Measurements from ENCODE around the gene CD38.
"Not testable (repeated sequence)": the region's sequence is repeated elsewhere in the genome, so short reads cannot be mapped to it uniquely, and the experiment has no call there.

Gene CD38

GRCh38 chr4:15778289-15779241 is at the start of gene CD38:
TSS of gene CD38 (plus strand) at chr4:15778328. CDS start at chr4:15778415, 87 bp downstream.
- no peak for DNase-seq

GRCh38 chr4:15729910-15730533 is 48.1 kb upstream of the CD38 start:
- peak; percentile 47 for DNase-seq

- DNase-seq = not testable (repeated sequence)
Measured at GRCh38 chr4:15733061-15733460, 45.1 kb upstream of the CD38 start.

- no peak for DNase-seq
Measured at GRCh38 chr4:15735536-15735935, 42.6 kb upstream of the CD38 start.

GRCh38 chr4:15736514-15737050 is 41.5 kb upstream of the CD38 start:
- no peak for DNase-seq

- DNase-seq = no peak
Measured at GRCh38 chr4:15737255-15737654, 40.9 kb upstream of the CD38 start.

- DNase-seq = no peak
Measured at GRCh38 chr4:15738877-15739276, 39.3 kb upstream of the CD38 start.

- DNase-seq = no peak
Measured at GRCh38 chr4:15740764-15741404, 37.2 kb upstream of the CD38 start.

- no peak for DNase-seq
Measured at GRCh38 chr4:15742083-15742582, 36.0 kb upstream of the CD38 start.

GRCh38 chr4:15742637-15743036 is 35.5 kb upstream of the CD38 start:
- DNase-seq = no peak

- DNase-seq = no peak
Measured at GRCh38 chr4:15744016-15744545, 34.0 kb upstream of the CD38 start.

GRCh38 chr4:15746110-15746509 is 32.0 kb upstream of the CD38 start:
- no peak for DNase-seq

GRCh38 chr4:15749001-15749400 is 29.1 kb upstream of the CD38 start:
- no peak for DNase-seq

GRCh38 chr4:15751153-15751552 is 27.0 kb upstream of the CD38 start:
- DNase-seq = no peak

- DNase-seq = no peak
Measured at GRCh38 chr4:15753081-15753480, 25.0 kb upstream of the CD38 start.

- no peak for DNase-seq
Measured at GRCh38 chr4:15753786-15754185, 24.3 kb upstream of the CD38 start.

GRCh38 chr4:15754323-15754722 is 23.8 kb upstream of the CD38 start:
- DNase-seq = no peak

- DNase-seq = no peak
Measured at GRCh38 chr4:15755321-15756155, 22.6 kb upstream of the CD38 start.

GRCh38 chr4:15756361-15756861 is 21.7 kb upstream of the CD38 start:
- DNase-seq = no peak

GRCh38 chr4:15757054-15757453 is 21.1 kb upstream of the CD38 start:
- DNase-seq = no peak

GRCh38 chr4:15758294-15758693 is 19.8 kb upstream of the CD38 start:
- no peak for DNase-seq

- not testable (repeated sequence) for DNase-seq
Measured at GRCh38 chr4:15762460-15762859, 15.7 kb upstream of the CD38 start.

Data from NCI-H1092 treated with DMSO at 0.1 percent for 48 hours (cell line).